Right atrium auricular region (tissue), 2 donors: ENCODE data around the gene LRWD1. TPM values are rescaled to one million over a fixed set of nuclear protein-coding genes. Genes with fewer than 3 reads are reported as not detected.
"Not testable (repeated sequence)": the region's sequence is repeated elsewhere in the genome, so short reads cannot be mapped to it uniquely, and the experiment has no call there.

ENCODE experiments used
- DNase-seq: peaks from one replicate; pipeline ENCODE4 v3.0.0-alpha.2; 2019; ENCODE audit warnings: low spot score
- H3K27ac ChIP-seq, 2 donors: fragments of 200-600 bp; sonication (generic); 1 replicate in 1 of 2; 2 replicates in 1 of 2; pipeline ENCODE4 v1.5.1; 2016 to 2019
- H3K27me3 ChIP-seq, 2 donors: fragments of 200-600 bp; sonication (generic); one replicate each; pipeline versions ENCODE4 v1.5.1 to v1.6.0; 2017 to 2019
- H3K36me3 ChIP-seq: fragments of 200-600 bp; sonication (generic); one replicate; pipeline ENCODE4 v1.5.1; 2016
- H3K4me1 ChIP-seq, 2 donors: fragments of 200-600 bp; sonication (generic); one replicate each; pipeline versions ENCODE4 v1.5.1 to v1.6.0; 2017 to 2019
- H3K4me3 ChIP-seq, 2 donors: fragments of 200-600 bp; sonication (generic); 1 replicate in 1 of 2; 2 replicates in 1 of 2; pipeline ENCODE4 v1.5.1; 2017 to 2019; ENCODE audit warnings: mild to moderate bottlenecking in 1 of 2, moderate library complexity in 1 of 2
- H3K9me3 ChIP-seq, 2 donors: fragments of 200-600 bp; sonication (generic); one replicate each; pipeline ENCODE4 v1.5.1; 2019
- total RNA-seq, 2 donors: library from RNA; depleted of rRNA; stranded (reverse); fragments of >200 nt; gene quantifications; one replicate each; pipeline ENCODE4 v1.1.0, GENCODE V29; 2016
- TF ChIP-seq, protein P1 (sequence below), 2 donors: fragments of 200-600 bp; sonication (generic); IDR thresholded peaks; one replicate each; pipeline ENCODE4 v1.5.1; 2019; ENCODE audit warnings: antibody characterized with exemption in 2 of 2

The LRWD1 gene
- total RNA-seq, 2 donors from 2014 or later, result 9.8 to 13.7 TPM

DNA sequence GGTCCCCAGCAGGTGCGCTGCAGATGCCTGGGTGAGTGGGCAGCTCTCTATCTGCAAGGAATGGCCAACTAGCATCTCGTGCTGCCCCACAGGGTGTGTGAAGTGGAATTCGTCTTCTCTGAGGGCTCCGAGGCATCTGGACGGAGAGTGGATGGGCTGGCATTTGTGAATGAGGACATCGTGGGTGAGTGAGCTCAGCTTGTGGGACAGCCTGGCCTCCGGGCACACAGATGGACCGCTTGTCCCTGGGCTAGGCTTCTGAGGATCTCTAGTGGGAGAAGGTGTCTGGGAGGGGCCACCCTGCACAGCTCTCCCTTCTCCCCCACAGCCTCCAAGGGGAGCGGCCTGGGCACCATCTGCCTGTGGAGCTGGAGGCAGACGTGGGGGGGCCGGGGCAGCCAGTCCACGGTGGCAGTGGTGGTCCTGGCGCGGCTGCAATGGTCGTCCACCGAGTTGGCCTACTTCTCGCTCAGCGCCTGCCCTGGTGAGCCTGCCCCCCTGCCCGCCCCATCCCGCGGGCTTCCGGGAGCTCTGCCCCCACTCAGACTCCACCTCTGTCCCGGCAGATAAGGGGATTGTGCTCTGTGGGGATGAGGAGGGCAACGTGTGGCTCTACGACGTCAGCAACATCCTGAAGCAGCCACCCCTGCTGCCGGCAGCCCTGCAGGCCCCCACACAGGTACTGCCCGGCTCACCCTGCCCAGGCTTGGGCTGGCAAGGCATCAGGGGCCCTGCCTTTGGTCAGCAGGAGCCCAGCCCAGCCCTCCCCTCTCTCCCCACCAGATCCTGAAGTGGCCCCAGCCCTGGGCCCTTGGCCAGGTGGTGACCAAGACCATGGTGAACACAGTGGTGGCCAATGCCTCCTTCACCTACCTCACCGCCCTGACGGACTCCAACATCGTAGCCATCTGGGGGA, 7.6 kb downstream of the LRWD1 start:
- TF ChIP-seq, protein P1, sequence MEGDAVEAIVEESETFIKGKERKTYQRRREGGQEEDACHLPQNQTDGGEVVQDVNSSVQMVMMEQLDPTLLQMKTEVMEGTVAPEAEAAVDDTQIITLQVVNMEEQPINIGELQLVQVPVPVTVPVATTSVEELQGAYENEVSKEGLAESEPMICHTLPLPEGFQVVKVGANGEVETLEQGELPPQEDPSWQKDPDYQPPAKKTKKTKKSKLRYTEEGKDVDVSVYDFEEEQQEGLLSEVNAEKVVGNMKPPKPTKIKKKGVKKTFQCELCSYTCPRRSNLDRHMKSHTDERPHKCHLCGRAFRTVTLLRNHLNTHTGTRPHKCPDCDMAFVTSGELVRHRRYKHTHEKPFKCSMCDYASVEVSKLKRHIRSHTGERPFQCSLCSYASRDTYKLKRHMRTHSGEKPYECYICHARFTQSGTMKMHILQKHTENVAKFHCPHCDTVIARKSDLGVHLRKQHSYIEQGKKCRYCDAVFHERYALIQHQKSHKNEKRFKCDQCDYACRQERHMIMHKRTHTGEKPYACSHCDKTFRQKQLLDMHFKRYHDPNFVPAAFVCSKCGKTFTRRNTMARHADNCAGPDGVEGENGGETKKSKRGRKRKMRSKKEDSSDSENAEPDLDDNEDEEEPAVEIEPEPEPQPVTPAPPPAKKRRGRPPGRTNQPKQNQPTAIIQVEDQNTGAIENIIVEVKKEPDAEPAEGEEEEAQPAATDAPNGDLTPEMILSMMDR (IDR thresholded peaks at IDR 0.05), result no peak
- Histone ChIP-seq H3K9me3 (no peaks in the 10 kb centered on the region), H3K27ac (no peak overlapping the region), H3K4me1 (no peaks in the 10 kb centered on the region), H3K27me3 (no peaks in the 10 kb centered on the region), H3K36me3 (peaks cover 18% of the 10 kb centered on the region), H3K4me3 (no peak overlapping the region)
- DNase-seq, result no peak

- H3K9me3 ChIP-seq, result no peaks in the 10 kb centered on the region
- peaks cover 18% of the 10 kb centered on the region for H3K36me3 ChIP-seq
- no peak overlapping the region for H3K4me3 ChIP-seq
- no peaks in the 10 kb centered on the region for H3K27me3 ChIP-seq
- TF ChIP-seq, protein P1 (IDR thresholded peaks at IDR 0.05), result no peak
- H3K4me1 ChIP-seq, result no peaks in the 10 kb centered on the region
- no peak for DNase-seq
- H3K27ac ChIP-seq, result no peak overlapping the region
These were observed 8.6 kb downstream of the LRWD1 start for GRCh38 chr7:102473271-102473991.

DNA sequence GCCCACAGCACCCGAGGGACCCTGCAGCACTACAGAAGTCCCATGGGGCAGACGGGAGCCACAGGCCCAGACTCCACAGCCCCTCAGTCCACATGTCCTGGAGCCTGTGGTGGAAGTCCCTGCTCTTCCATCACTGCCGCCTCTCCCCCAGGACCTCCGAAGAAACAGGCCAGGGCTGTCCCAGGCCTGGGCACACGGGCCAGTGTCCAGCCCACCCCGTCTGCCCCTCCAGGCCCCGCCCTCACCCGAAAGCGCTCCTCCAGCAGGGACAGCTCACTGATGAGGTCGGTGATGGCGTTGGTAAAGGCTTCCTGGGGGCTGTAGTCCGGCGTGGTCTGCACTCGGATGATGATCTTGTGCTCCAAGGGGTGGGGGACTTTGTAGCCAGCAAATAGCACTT, 9.3 kb downstream of the LRWD1 start:
- not testable (repeated sequence) for H3K9me3 ChIP-seq, H3K27ac ChIP-seq, H3K4me3 ChIP-seq, DNase-seq, H3K4me1 ChIP-seq, H3K27me3 ChIP-seq
- H3K36me3 ChIP-seq, result peaks cover 18% of the 10 kb centered on the region

DNA sequence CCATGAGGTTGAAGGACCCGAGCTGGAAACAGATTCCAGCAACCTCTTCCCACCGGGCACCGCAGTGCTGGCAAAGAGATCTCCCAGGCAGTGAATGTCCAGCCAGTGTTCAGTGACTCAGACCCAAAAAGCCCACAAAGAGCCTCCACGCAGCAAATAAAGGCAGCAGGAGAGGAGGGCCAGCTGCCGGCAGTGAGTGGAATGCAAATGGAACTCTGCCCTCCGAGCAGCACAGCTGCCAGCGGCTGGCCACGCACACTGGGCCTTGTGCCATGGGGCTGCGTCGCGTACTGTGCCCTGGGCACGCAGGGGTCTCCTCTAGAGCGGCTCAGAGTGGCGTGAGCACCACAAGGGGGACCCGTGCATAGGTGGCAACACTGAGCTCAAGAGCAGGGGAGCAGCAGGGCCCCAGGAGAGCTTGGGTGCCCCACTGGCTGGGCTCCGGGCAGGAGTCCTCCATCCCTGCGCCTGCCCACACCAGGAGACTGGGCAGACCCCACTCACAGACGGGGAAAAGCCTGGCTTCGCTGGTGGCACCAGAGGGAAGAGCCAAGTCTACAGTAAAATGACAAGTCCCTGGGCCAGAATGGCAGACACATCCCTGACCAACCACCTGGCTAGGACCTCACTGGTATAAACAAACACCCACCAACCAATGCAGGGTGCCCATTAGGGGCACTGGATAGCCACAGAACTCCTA, 10.1 kb downstream of the LRWD1 start:
- H3K4me3 ChIP-seq, DNase-seq, H3K27me3 ChIP-seq, H3K9me3 ChIP-seq, H3K4me1 ChIP-seq, H3K27ac ChIP-seq: not testable (repeated sequence)
- H3K36me3 ChIP-seq, result peaks cover 18% of the 10 kb centered on the region

DNA sequence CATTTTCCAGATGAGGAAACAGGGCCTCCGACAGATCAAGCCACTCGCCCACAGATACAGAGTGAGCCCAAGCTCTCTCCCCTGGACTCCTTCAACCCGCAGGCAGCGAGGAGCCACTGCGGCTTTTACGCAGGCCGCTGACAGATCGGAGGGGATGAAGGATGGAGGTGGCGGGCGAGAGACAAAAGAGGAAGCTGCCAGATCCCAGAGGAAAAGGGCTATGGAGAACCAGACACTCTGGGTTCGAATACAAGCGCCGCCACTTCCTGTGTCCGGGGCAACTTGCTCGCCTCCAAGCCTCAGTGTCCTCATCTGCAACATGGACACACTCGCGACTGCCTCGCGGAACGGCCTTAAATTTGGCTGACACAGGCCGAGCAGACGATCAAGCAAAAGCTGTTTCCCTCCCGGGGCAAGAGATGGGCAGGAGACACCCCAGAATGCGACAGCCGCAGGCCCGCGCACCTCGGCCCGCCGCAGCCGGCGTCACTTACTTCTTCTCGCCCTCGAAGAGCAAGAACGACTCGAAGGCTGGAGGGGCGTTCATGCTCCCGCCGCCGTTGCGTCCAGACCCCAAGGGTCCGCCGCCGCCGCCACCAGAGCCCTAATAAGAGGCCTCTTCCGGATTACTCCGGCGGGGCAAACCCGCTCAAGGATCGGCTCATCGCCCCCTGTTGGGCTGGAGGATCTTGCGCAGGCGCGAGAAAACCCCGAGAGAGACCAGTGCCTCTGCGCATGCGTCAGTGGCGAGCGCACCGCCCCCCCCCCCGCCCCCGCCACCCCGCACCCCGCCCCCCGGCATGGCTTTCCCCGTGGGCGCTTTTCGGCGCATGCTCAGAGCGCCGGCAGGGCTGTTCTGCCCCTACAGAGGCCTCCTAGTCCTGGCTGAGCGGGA, 13.8 kb downstream of the LRWD1 start, which contains the start of gene POLR2J:
TSS of gene POLR2J (minus strand) at position 609 of the 895 bp plus-strand sequence. CDS start at position 547, 62 bp downstream.
- DNase-seq, result peak; percentile 96
- Histone ChIP-seq H3K4me3 (peak within 1 kb of the TSS; percentile 60 to 62), H3K27ac (peak within 1 kb of the TSS in 1 of 2 donors; percentile 48)
- H3K27me3 ChIP-seq, H3K36me3 ChIP-seq, H3K9me3 ChIP-seq, H3K4me1 ChIP-seq: not testable (repeated sequence)
- TF ChIP-seq, protein P1 (IDR thresholded peaks at IDR 0.05), result peak; percentile 37 to 70

DNA sequence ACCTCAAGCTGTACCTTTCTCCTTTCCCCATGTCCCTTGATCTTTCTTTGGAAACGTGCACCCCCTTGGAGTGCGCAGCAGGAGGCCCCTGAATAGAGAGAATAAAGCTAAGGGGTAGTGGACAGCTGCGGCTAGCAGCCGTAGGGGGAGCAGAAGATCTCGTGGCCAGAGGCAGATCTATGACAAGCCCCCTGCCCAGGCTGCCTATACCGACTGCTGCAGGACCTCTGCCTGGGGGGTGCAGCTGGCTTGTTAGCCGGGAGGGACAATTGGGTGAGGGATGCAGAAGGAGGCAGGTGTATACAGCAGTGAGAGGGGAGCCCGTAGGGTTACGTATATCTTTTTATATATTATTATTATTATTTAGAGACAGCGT, 14.4 kb downstream of the LRWD1 start:
- DNase-seq, H3K4me1 ChIP-seq, H3K4me3 ChIP-seq, H3K27me3 ChIP-seq, H3K27ac ChIP-seq, H3K36me3 ChIP-seq, H3K9me3 ChIP-seq: not testable (repeated sequence)
